ENCODE data around the gene RBM26.

The RBM26 gene

GRCh38 chr13:79346300-79346914 lies 59.6 kb downstream of the RBM26 start:
- Histone ChIP-seq H3K36me3 (ENCODE audit: control insufficient read depth, insufficient read depth, low read length) (peaks cover 1% of the 10 kb centered on the region), H3K4me3 (replicated peaks; ENCODE audit: low read depth, low read length) (no peak overlapping the region), H3K27me3 (replicated peaks; ENCODE audit: control insufficient read depth, insufficient read depth, low read length) (no peaks in the 10 kb centered on the region)
- no peak for DNase-seq (ENCODE audit: extremely low read depth, insufficient read length)
- TF ChIP-seq CTCF (IDR thresholded peaks at IDR 0.05; ENCODE audit: insufficient read depth, low read length, poor library complexity, severe bottlenecking) = no peak

- H3K4me3 ChIP-seq (replicated peaks; ENCODE audit: low read depth, low read length) = no peak overlapping the region
- no peak for DNase-seq (ENCODE audit: extremely low read depth, insufficient read length)
- no peak for TF ChIP-seq CTCF (IDR thresholded peaks at IDR 0.05; ENCODE audit: insufficient read depth, low read length, poor library complexity, severe bottlenecking)
- peaks cover 5% of the 10 kb centered on the region for H3K36me3 ChIP-seq (ENCODE audit: control insufficient read depth, insufficient read depth, low read length)
- no peaks in the 10 kb centered on the region for H3K27me3 ChIP-seq (replicated peaks; ENCODE audit: control insufficient read depth, insufficient read depth, low read length)
Observed at GRCh38 chr13:79341202-79341601, 64.9 kb downstream of the RBM26 start.

- peaks cover 5% of the 10 kb centered on the region for H3K36me3 ChIP-seq (ENCODE audit: control insufficient read depth, insufficient read depth, low read length)
Observed at GRCh38 chr13:79340490-79340889, 65.6 kb downstream of the RBM26 start.

GRCh38 chr13:79338343-79338742 lies 67.7 kb downstream of the RBM26 start:
- DNase-seq (ENCODE audit: extremely low read depth, insufficient read length) = no peak
- Histone ChIP-seq H3K4me3 (replicated peaks; ENCODE audit: low read depth, low read length) (no peak overlapping the region), H3K27me3 (replicated peaks; ENCODE audit: control insufficient read depth, insufficient read depth, low read length) (no peaks in the 10 kb centered on the region), H3K36me3 (ENCODE audit: control insufficient read depth, insufficient read depth, low read length) (peaks cover 6% of the 10 kb centered on the region)
- no peak for TF ChIP-seq CTCF (IDR thresholded peaks at IDR 0.05; ENCODE audit: insufficient read depth, low read length, poor library complexity, severe bottlenecking)

More at GRCh38 chr13:79340490-79340889, 65.6 kb downstream of the RBM26 start:
- Histone ChIP-seq H3K4me3 (replicated peaks; ENCODE audit: low read depth, low read length) (no peak overlapping the region), H3K27me3 (replicated peaks; ENCODE audit: control insufficient read depth, insufficient read depth, low read length) (no peaks in the 10 kb centered on the region)
- no peak for DNase-seq (ENCODE audit: extremely low read depth, insufficient read length)
- no peak for TF ChIP-seq CTCF (IDR thresholded peaks at IDR 0.05; ENCODE audit: insufficient read depth, low read length, poor library complexity, severe bottlenecking)

GRCh38 chr13:79336966-79337365 lies 69.1 kb downstream of the RBM26 start:
- Histone ChIP-seq H3K4me3 (replicated peaks; ENCODE audit: low read depth, low read length) (no peak overlapping the region), H3K36me3 (ENCODE audit: control insufficient read depth, insufficient read depth, low read length) (peaks cover 6% of the 10 kb centered on the region), H3K27me3 (replicated peaks; ENCODE audit: control insufficient read depth, insufficient read depth, low read length) (no peaks in the 10 kb centered on the region)
- no peak for DNase-seq (ENCODE audit: extremely low read depth, insufficient read length)
- TF ChIP-seq CTCF (IDR thresholded peaks at IDR 0.05; ENCODE audit: insufficient read depth, low read length, poor library complexity, severe bottlenecking) = no peak

GRCh38 chr13:79328510-79328909 lies 77.5 kb downstream of the RBM26 start:
- no peak for TF ChIP-seq CTCF (IDR thresholded peaks at IDR 0.05; ENCODE audit: insufficient read depth, low read length, poor library complexity, severe bottlenecking)
- no peak for DNase-seq (ENCODE audit: extremely low read depth, insufficient read length)
- Histone ChIP-seq H3K36me3 (ENCODE audit: control insufficient read depth, insufficient read depth, low read length) (peaks cover 2% of the 10 kb centered on the region; the same call in 1 of the 2 replicates), H3K27me3 (replicated peaks; ENCODE audit: control insufficient read depth, insufficient read depth, low read length) (no peaks in the 10 kb centered on the region), H3K4me3 (replicated peaks; ENCODE audit: low read depth, low read length) (no peak overlapping the region)
